ENCODE results near the gene MMAB.
A peak's percentile ranks its signal among the peaks of the same experiment; 100 is the strongest.

MMAB gene

GRCh38 chr12:109577311-109577710 is 4.0 kb upstream of the MMAB start:
- Histone ChIP-seq H3K9me3 (ENCODE audit: insufficient read depth, low read length) (no peaks in the 10 kb centered on the region), H3K36me3 (replicated peaks; ENCODE audit: low read depth, low read length) (peaks cover 61% of the 10 kb centered on the region)

GRCh38 chr12:109575683-109576082 is 2.4 kb upstream of the MMAB start:
- Histone ChIP-seq H3K4me1 (ENCODE audit: low read length) (peaks cover 15% of the 10 kb centered on the region), H3K9ac (ENCODE audit: low read length) (no peak overlapping the region), H3K4me2 (ENCODE audit: low read length) (no peak overlapping the region), H3K27ac (ENCODE audit: low read length) (no peak overlapping the region), H3K9me3 (ENCODE audit: insufficient read depth, low read length) (no peaks in the 10 kb centered on the region), H3K79me2 (ENCODE audit: low read length) (peaks cover 21% of the 10 kb centered on the region), H3K4me3 (ENCODE audit: low read length) (no peak overlapping the region), H4K20me1 (ENCODE audit: insufficient read depth, low read length) (no peaks in the 10 kb centered on the region), H3K36me3 (replicated peaks; ENCODE audit: low read depth, low read length) (peaks cover 49% of the 10 kb centered on the region), H2AFZ (ENCODE audit: low read depth, low read length) (no peak overlapping the region), H3K27me3 (ENCODE audit: low read depth, low read length) (no peaks in the 10 kb centered on the region)
- no peak for TF ChIP-seq EZH2phosphoT487 (IDR thresholded peaks at IDR 0.05; ENCODE audit: low read depth)
- no peak for TF ChIP-seq CTCF (IDR thresholded peaks at IDR 0.05; ENCODE audit: low read depth, low read length)

More at GRCh38 chr12:109577311-109577710, 4.0 kb upstream of the MMAB start:
- H3K4me2 ChIP-seq (ENCODE audit: low read length) = no peak overlapping the region
- H4K20me1 ChIP-seq (ENCODE audit: insufficient read depth, low read length) = no peaks in the 10 kb centered on the region
- peaks cover 21% of the 10 kb centered on the region for H3K79me2 ChIP-seq (ENCODE audit: low read length)
- H3K9ac ChIP-seq (ENCODE audit: low read length) = no peak overlapping the region
- peaks cover 15% of the 10 kb centered on the region for H3K4me1 ChIP-seq (ENCODE audit: low read length)
- no peak overlapping the region for H3K27ac ChIP-seq (ENCODE audit: low read length)
- no peak overlapping the region for H2AFZ ChIP-seq (ENCODE audit: low read depth, low read length)
- H3K27me3 ChIP-seq (ENCODE audit: low read depth, low read length) = no peaks in the 10 kb centered on the region
- no peak overlapping the region for H3K4me3 ChIP-seq (ENCODE audit: low read length)
- TF ChIP-seq EZH2phosphoT487 (IDR thresholded peaks at IDR 0.05; ENCODE audit: low read depth) (no peak), CTCF (IDR thresholded peaks at IDR 0.05; ENCODE audit: low read depth, low read length) (no peak)

- H3K9me3 ChIP-seq (ENCODE audit: insufficient read depth, low read length) = no peaks in the 10 kb centered on the region
- peaks cover 15% of the 10 kb centered on the region for H3K4me1 ChIP-seq (ENCODE audit: low read length)
- H3K9ac ChIP-seq (ENCODE audit: low read length) = peak overlapping the region; percentile 97
- peak overlapping the region; percentile 100 for H3K4me3 ChIP-seq (ENCODE audit: low read length)
- peak overlapping the region; percentile 54 for H3K27ac ChIP-seq (ENCODE audit: low read length)
- TF ChIP-seq CTCF (IDR thresholded peaks at IDR 0.05; ENCODE audit: low read depth, low read length) (no peak), EZH2phosphoT487 (IDR thresholded peaks at IDR 0.05; ENCODE audit: low read depth) (no peak)
- no peaks in the 10 kb centered on the region for H4K20me1 ChIP-seq (ENCODE audit: insufficient read depth, low read length)
- peak overlapping the region; percentile 66 for H2AFZ ChIP-seq (ENCODE audit: low read depth, low read length)
- H3K4me2 ChIP-seq (ENCODE audit: low read length) = peak overlapping the region; percentile 100
- no peaks in the 10 kb centered on the region for H3K27me3 ChIP-seq (ENCODE audit: low read depth, low read length)
- H3K79me2 ChIP-seq (ENCODE audit: low read length) = peaks cover 21% of the 10 kb centered on the region
- H3K36me3 ChIP-seq (replicated peaks; ENCODE audit: low read depth, low read length) = peaks cover 47% of the 10 kb centered on the region
These were observed 575 bp upstream of the MMAB start for GRCh38 chr12:109573914-109574244.

- TF ChIP-seq CTCF (IDR thresholded peaks at IDR 0.05; ENCODE audit: low read depth, low read length) = no peak
- TF ChIP-seq EZH2phosphoT487 (IDR thresholded peaks at IDR 0.05; ENCODE audit: low read depth) = no peak
- H3K79me2 ChIP-seq (ENCODE audit: low read length) = peaks cover 21% of the 10 kb centered on the region
- peak overlapping the region; percentile 100 for H3K4me3 ChIP-seq (ENCODE audit: low read length)
- peaks cover 15% of the 10 kb centered on the region for H3K4me1 ChIP-seq (ENCODE audit: low read length)
- H3K4me2 ChIP-seq (ENCODE audit: low read length) = peak overlapping the region; percentile 90
- H3K9me3 ChIP-seq (ENCODE audit: insufficient read depth, low read length) = no peaks in the 10 kb centered on the region
- H4K20me1 ChIP-seq (ENCODE audit: insufficient read depth, low read length) = no peaks in the 10 kb centered on the region
- peak overlapping the region; percentile 85 for H3K9ac ChIP-seq (ENCODE audit: low read length)
- H3K36me3 ChIP-seq (replicated peaks; ENCODE audit: low read depth, low read length) = peaks cover 37% of the 10 kb centered on the region
- peak overlapping the region; percentile 79 for H3K27ac ChIP-seq (ENCODE audit: low read length)
- H2AFZ ChIP-seq (ENCODE audit: low read depth, low read length) = no peak overlapping the region
- no peaks in the 10 kb centered on the region for H3K27me3 ChIP-seq (ENCODE audit: low read depth, low read length)
These were observed 828 bp downstream of the MMAB start for GRCh38 chr12:109572506-109572845.

Data from OCI-LY3 (cell line).